Skeletal muscle tissue (tissue), 4 donors: Measurements from ENCODE around the gene PPARD. TPM values are rescaled to one million over a fixed set of nuclear protein-coding genes. Genes with fewer than 3 reads are reported as not detected.
A peak's percentile ranks its signal among the peaks of the same experiment; 100 is the strongest.

Source experiments
- H3K27ac ChIP-seq: one replicate; pipeline ENCODE4 v1.7.0; 2013; ENCODE audit warnings: mild to moderate bottlenecking, low read depth, low read length, inconsistent platforms
- H3K27me3 ChIP-seq, 3 donors: one replicate each; pipeline ENCODE4 v1.7.0; 2013; ENCODE audit warnings: low read length in 3 of 3; ENCODE audit not compliant: control insufficient read depth in 3 of 3, insufficient read depth in 3 of 3
- H3K36me3 ChIP-seq, 3 donors: one replicate each; pipeline ENCODE4 v1.7.0; 2013; ENCODE audit warnings: low read length in 3 of 3; ENCODE audit not compliant: control insufficient read depth in 3 of 3, insufficient read depth in 3 of 3
- H3K4me1 ChIP-seq, 3 donors: one replicate each; pipeline ENCODE4 v1.7.0; 2013; ENCODE audit warnings: low read length in 3 of 3, mild to moderate bottlenecking in 3 of 3; ENCODE audit not compliant: control insufficient read depth in 3 of 3, insufficient read depth in 3 of 3
- H3K4me3 ChIP-seq, 3 donors: one replicate each; pipeline ENCODE4 v1.7.0; 2013; ENCODE audit warnings: low read length in 3 of 3
- H3K9ac ChIP-seq, 3 donors: one replicate each; pipeline ENCODE4 v1.7.0; 2013; ENCODE audit warnings: low read length in 3 of 3, mild to moderate bottlenecking in 3 of 3, moderate library complexity in 2 of 3, low read depth in 1 of 3
- H3K9me3 ChIP-seq, 3 donors: one replicate each; pipeline ENCODE4 v1.7.0; 2013; ENCODE audit warnings: low read length in 3 of 3; ENCODE audit not compliant: control insufficient read depth in 3 of 3
- total RNA-seq: library from RNA; depleted of rRNA; stranded (reverse); fragments of >200 nt; gene quantifications from one replicate; pipeline ENCODE4 v1.2.3, GENCODE V29; 2014
- donor health status: Osteomylitis.

Gene PPARD
- total RNA-seq, 1 donor from 2014 or later = 2.6 TPM

GRCh38 chr6:35470663-35471120 is 128.3 kb downstream of the PPARD start:
- H3K9me3 ChIP-seq = no peaks in the 10 kb centered on the region
- H3K36me3 ChIP-seq = peaks cover 27 to 42% (median 41%) of the 10 kb centered on the region in 3 donors
- peak overlapping the region in 1 of 3 donors; percentile 45 for H3K9ac ChIP-seq
- no peaks in the 10 kb centered on the region for H3K27me3 ChIP-seq
- no peak overlapping the region for H3K27ac ChIP-seq
- no peak overlapping the region for H3K4me3 ChIP-seq
- peaks cover 16 to 34% (median 30%) of the 10 kb centered on the region in 3 donors for H3K4me1 ChIP-seq

DNA sequence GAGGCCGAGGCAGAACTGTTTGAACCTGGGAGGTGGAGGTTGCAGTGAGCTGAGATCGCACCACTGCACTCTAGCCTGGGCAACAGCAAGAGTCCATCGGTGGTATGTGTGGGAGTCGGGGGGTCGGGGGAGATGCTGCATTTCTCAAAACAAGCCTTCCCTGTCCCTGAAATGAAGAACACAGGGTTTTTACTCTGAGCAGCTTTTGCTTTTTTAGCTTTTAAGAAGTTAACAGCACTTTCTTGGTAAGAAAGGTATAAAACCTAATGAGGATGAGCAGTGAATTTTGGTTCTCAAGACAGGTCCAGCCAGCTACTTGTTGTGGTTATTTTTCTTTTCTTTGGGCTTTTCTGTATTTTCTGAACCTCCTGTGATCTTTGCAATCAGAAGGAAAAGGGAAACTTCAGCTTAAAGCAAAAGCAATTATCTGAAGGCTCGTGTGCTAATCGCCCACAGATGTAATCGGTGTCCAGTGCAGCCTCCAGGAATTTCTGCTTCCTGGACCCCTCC is 129.5 kb downstream of the PPARD start:
- H3K4me1 ChIP-seq = peaks cover 16 to 34% (median 30%) of the 10 kb centered on the region in 3 donors
- H3K36me3 ChIP-seq = peaks cover 26 to 42% (median 39%) of the 10 kb centered on the region in 3 donors
- peak overlapping the region; percentile 11 for H3K27ac ChIP-seq
- H3K9ac ChIP-seq = no peak overlapping the region
- no peaks in the 10 kb centered on the region for H3K27me3 ChIP-seq
- no peak overlapping the region for H3K4me3 ChIP-seq
- no peaks in the 10 kb centered on the region for H3K9me3 ChIP-seq

- Histone ChIP-seq H3K9me3 (no peaks in the 10 kb centered on the region), H3K4me3 (no peak overlapping the region), H3K9ac (peak overlapping the region in 1 of 3 donors; percentile 40), H3K27ac (no peak overlapping the region), H3K4me1 (peaks cover 10 to 26% (median 23%) of the 10 kb centered on the region in 3 donors), H3K27me3 (no peaks in the 10 kb centered on the region), H3K36me3 (peaks cover 33 to 46% (median 44%) of the 10 kb centered on the region in 3 donors)
Measured at GRCh38 chr6:35473075-35473849, 130.9 kb downstream of the PPARD start.

DNA sequence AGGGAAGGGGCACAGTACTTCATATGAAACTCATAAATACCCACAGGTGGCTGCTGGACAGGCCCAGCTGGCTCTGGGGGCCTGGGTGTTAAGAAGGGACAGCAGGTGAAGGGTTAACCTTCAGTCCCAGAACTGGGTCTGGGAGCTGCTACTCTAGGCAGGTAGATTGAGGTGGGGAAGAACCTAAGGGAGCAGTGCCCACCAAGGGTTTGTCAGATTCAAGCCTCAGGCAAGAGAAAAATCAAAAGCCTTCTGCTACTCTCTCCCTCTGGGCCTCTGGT is 131.4 kb downstream of the PPARD start:
- Histone ChIP-seq H3K36me3 (peaks cover 38 to 48% (median 47%) of the 10 kb centered on the region in 3 donors), H3K27me3 (no peaks in the 10 kb centered on the region), H3K9me3 (no peaks in the 10 kb centered on the region), H3K27ac (no peak overlapping the region), H3K4me3 (no peak overlapping the region), H3K9ac (no peak overlapping the region), H3K4me1 (peaks cover 10 to 21% (median 21%) of the 10 kb centered on the region in 3 donors)

DNA sequence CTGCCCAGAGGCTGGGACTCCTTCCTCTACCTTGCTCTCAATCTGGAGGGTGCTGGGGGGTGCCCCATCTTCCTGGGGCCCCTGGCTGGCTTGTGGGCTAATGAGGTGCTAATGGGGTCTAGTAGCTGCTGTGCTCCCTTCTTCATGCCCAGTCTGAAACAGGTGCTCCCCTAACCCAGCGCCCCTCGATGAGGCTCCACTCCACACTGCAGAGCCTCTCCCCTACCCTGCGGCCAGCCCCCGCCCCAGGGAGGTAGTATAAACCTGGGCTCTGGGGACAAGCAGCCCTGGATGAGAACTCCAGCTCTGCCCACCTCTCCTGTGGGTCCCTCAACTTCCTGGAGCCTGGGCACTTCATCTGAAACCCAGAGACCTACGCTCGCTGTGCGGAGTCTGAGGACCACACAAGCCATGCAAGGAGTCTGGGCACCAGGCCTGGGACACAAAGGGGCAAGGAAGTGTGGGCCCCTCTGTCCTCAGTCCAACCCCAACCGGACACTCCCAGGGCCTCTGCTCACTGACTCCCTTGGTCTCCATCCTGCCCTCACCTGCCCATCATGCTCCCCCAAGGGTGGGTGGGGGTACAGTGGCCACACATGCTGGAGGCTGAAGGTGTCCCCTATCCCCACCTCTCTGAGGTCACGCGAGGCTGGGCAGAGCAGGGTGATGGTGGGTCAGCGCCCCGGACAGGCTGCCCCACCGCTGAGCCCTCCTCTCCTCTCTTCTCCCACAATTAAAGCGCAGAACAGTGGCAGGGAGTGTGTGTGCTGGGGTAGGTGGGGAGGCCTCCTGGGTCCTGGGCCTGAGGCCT is 132.0 kb downstream of the PPARD start:
- H3K27ac ChIP-seq = no peak overlapping the region
- H3K4me1 ChIP-seq = peaks cover 6 to 17% (median 15%) of the 10 kb centered on the region in 3 donors
- H3K4me3 ChIP-seq = no peak overlapping the region
- peaks cover 41 to 48% (median 47%) of the 10 kb centered on the region in 3 donors for H3K36me3 ChIP-seq
- no peaks in the 10 kb centered on the region for H3K27me3 ChIP-seq
- H3K9ac ChIP-seq = no peak overlapping the region
- H3K9me3 ChIP-seq = no peaks in the 10 kb centered on the region

GRCh38 chr6:35474942-35475570 is 132.7 kb downstream of the PPARD start:
- H3K4me3 ChIP-seq = no peak overlapping the region
- H3K27ac ChIP-seq = no peak overlapping the region
- peaks cover 40 to 50% (median 41%) of the 10 kb centered on the region in 3 donors for H3K36me3 ChIP-seq

DNA sequence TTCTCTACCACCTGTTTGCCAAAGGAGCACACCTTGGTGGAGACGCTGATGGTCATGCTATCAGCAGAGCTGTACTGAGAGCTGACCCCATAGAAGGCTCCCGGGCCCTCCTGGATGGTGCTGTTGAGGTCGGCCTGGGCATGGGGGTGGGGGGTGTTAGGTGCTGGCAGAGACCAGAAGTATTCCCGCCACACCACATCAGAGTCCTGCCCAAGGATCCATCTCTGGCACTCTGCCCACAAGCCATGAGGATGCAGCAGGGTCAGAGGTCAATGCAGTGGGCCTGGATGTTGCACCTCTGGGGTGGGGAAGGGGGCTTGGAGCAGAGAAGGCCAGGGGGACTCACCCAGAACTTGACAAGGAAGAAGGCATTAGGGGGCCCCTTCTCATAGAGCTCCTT is 133.2 kb downstream of the PPARD start:
- Histone ChIP-seq H3K4me1 (peaks cover 0 to 6% (median 3%) of the 10 kb centered on the region in 3 donors), H3K27me3 (no peaks in the 10 kb centered on the region), H3K27ac (no peak overlapping the region), H3K36me3 (peaks cover 36 to 48% (median 36%) of the 10 kb centered on the region in 3 donors), H3K4me3 (no peak overlapping the region), H3K9me3 (no peaks in the 10 kb centered on the region), H3K9ac (no peak overlapping the region)

More at GRCh38 chr6:35474942-35475570, 132.7 kb downstream of the PPARD start:
- H3K27me3 ChIP-seq = no peaks in the 10 kb centered on the region
- peaks cover 0 to 10% (median 8%) of the 10 kb centered on the region in 3 donors for H3K4me1 ChIP-seq
- H3K9me3 ChIP-seq = no peaks in the 10 kb centered on the region
- no peak overlapping the region for H3K9ac ChIP-seq

DNA sequence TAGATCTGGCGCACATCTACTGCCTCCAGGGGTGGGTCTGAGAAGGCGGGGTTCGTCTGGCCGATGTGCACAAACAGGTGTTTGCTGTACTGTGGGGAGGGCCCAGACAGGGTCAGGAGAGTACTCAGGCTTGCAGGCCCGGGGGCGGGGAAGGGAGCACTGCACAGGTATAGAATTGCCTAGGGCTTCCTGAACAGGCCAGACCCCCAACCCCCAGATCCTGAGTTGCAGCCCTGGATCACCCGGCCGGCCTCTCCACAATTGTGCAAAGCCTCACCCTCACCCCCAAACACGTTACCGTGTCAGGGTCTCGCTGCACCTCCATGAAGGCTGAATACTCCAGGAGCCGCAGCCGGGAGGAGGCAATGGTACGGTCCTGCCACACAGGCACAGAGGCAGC is 133.6 kb downstream of the PPARD start:
- Histone ChIP-seq H3K9ac (no peak overlapping the region), H3K4me3 (no peak overlapping the region), H3K27ac (no peak overlapping the region), H3K27me3 (no peaks in the 10 kb centered on the region), H3K4me1 (peaks cover 0 to 2% (median 2%) of the 10 kb centered on the region in 3 donors), H3K9me3 (no peaks in the 10 kb centered on the region), H3K36me3 (peaks cover 32 to 47% (median 33%) of the 10 kb centered on the region in 3 donors)

DNA sequence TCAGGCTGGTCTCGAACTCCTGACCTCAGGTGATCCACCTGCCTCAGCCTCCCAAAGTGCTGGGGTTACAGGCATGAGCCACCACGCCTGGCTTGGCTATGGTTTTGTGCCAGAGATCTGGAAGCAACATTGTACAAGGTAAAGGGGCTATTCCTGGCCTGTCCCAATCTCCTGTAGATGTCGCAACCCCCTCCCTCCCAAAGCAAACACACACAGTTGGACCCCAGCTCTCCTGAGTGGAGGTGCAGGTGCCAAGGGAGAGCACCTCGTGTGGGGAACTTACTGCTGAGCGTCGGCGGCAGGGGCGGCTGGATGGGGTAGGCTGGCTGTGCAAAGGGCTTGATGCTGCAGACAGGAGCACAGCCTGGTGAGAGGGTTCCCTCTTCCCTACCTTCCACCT is 134.7 kb downstream of the PPARD start:
- Histone ChIP-seq H3K4me3 (no peak overlapping the region), H3K4me1 (peaks cover 0 to 2% (median 0%) of the 10 kb centered on the region in 3 donors), H3K9me3 (no peaks in the 10 kb centered on the region), H3K36me3 (peaks cover 26 to 44% (median 33%) of the 10 kb centered on the region in 3 donors), H3K27ac (no peak overlapping the region), H3K9ac (no peak overlapping the region), H3K27me3 (no peaks in the 10 kb centered on the region)
